ENCODE data around the gene CHN2. TPM values are rescaled to one million over a fixed set of nuclear protein-coding genes. Genes with fewer than 3 reads are reported as not detected.

CHN2 gene
- total RNA-seq, 5 donors from 2014 or later (not counting 1 experiment from before 2014, with no cell fraction given) = 4.5 to 9.0 (median 6.6) TPM

GRCh38 chr7:29342761-29343160 is 148.2 kb downstream of the CHN2 start:
- Mint-ChIP-seq H3K27me3 (no peaks in the 10 kb centered on the region), H3K9me3 (no peaks in the 10 kb centered on the region), H3K27ac (no peak overlapping the region), H3K4me3 (no peak overlapping the region), H3K4me1 (peaks cover 9 to 12% (median 10%) of the 10 kb centered on the region in 3 donors), H3K36me3 (no peaks in the 10 kb centered on the region)
- 90% methylated on average over 1 of the region's 3 CpGs for WGBS (ENCODE audit: insufficient coverage)
- H3K4me1 ChIP-seq (ENCODE audit: control insufficient read depth in 1 of 2, extremely low read depth in 1 of 2, insufficient read depth in 2 of 2, low read length in 2 of 2) = peaks cover 21 to 24% of the 10 kb centered on the region in 2 experiments
- ChIA-PET CTCF (no interaction called here), POLR2A (interaction anchor here in 1 of 2 donors (0.7 kb wide), 1 partner anchor 165 kb away, joined by 3 read pairs; no protein-coding TSS in a partner anchor)
- no peaks in the 10 kb centered on the region for H3K36me3 ChIP-seq (ENCODE audit: control insufficient read depth in 2 of 2, extremely low read depth in 1 of 2, insufficient read depth in 1 of 2, low read length in 1 of 2)
- ATAC-seq (replicated peaks in 1 of 4) = no peak
- H3K27me3 ChIP-seq (replicated peaks in 1 of 2; ENCODE audit: control insufficient read depth in 2 of 2, extremely low read depth in 1 of 2, insufficient read depth in 2 of 2, low read length in 1 of 2) = no peaks in the 10 kb centered on the region
- DNase-seq = no peak
- H3K27ac ChIP-seq (ENCODE audit: low read length) = no peak overlapping the region
- no peak overlapping the region for H3K4me3 ChIP-seq (ENCODE audit: control insufficient read depth in 1 of 2, extremely low read depth in 1 of 2, low read length in 1 of 2)
- H3K9me3 ChIP-seq = no peaks in the 10 kb centered on the region

GRCh38 chr7:29343399-29343798 is 148.8 kb downstream of the CHN2 start:
- ChIA-PET CTCF (no interaction called here), POLR2A (interaction anchor here in 1 of 2 donors (0.7 kb wide), 1 partner anchor 164 kb away, joined by 3 read pairs; no protein-coding TSS in a partner anchor)
- Mint-ChIP-seq H3K36me3 (no peaks in the 10 kb centered on the region), H3K27ac (no peak overlapping the region), H3K9me3 (no peaks in the 10 kb centered on the region), H3K4me3 (no peak overlapping the region), H3K4me1 (peaks cover 4 to 6% (median 6%) of the 10 kb centered on the region in 3 donors), H3K27me3 (no peaks in the 10 kb centered on the region)
- Histone ChIP-seq H3K4me3 (ENCODE audit: control insufficient read depth in 1 of 2, extremely low read depth in 1 of 2, low read length in 1 of 2) (no peak overlapping the region), H3K4me1 (ENCODE audit: control insufficient read depth in 1 of 2, extremely low read depth in 1 of 2, insufficient read depth in 2 of 2, low read length in 2 of 2) (peaks cover 15 to 18% of the 10 kb centered on the region in 2 experiments), H3K9me3 (no peaks in the 10 kb centered on the region), H3K27me3 (replicated peaks in 1 of 2; ENCODE audit: control insufficient read depth in 2 of 2, extremely low read depth in 1 of 2, insufficient read depth in 2 of 2, low read length in 1 of 2) (no peaks in the 10 kb centered on the region), H3K36me3 (ENCODE audit: control insufficient read depth in 2 of 2, extremely low read depth in 1 of 2, insufficient read depth in 1 of 2, low read length in 1 of 2) (no peaks in the 10 kb centered on the region), H3K27ac (ENCODE audit: low read length) (no peak overlapping the region)
- ATAC-seq (replicated peaks in 1 of 4) (peak in 3 of 4 experiments; percentile 41 to 61 (median 53)), DNase-seq (peak in 14 of 35 experiments; percentile 4 to 45 (median 10))
- 0% methylated on average over 2 of the region's 2 CpGs for WGBS (ENCODE audit: insufficient coverage)

GRCh38 chr7:29344334-29344978 is 149.9 kb downstream of the CHN2 start:
- ATAC-seq (replicated peaks in 1 of 4) = no peak

GRCh38 chr7:29345590-29345989 is 151.0 kb downstream of the CHN2 start:
- peak in 1 of 4 experiments; percentile 40 for ATAC-seq (replicated peaks in 1 of 4)
- 85% methylated on average over 9 of the region's 9 CpGs for WGBS (ENCODE audit: insufficient coverage)
- no peaks in the 10 kb centered on the region for H3K4me1 Mint-ChIP-seq
- no peak overlapping the region for H3K4me3 Mint-ChIP-seq
- no peaks in the 10 kb centered on the region for H3K9me3 Mint-ChIP-seq
- no peaks in the 10 kb centered on the region for H3K36me3 ChIP-seq (ENCODE audit: control insufficient read depth in 2 of 2, extremely low read depth in 1 of 2, insufficient read depth in 1 of 2, low read length in 1 of 2)
- H3K4me1 ChIP-seq (ENCODE audit: control insufficient read depth in 1 of 2, extremely low read depth in 1 of 2, insufficient read depth in 2 of 2, low read length in 2 of 2) = peaks cover 13 to 14% of the 10 kb centered on the region in 2 experiments
- H3K27me3 Mint-ChIP-seq = no peaks in the 10 kb centered on the region
- no peak overlapping the region for H3K27ac ChIP-seq (ENCODE audit: low read length)
- DNase-seq = peak in 10 of 35 experiments; percentile 3 to 36 (median 8)
- no peak overlapping the region for H3K4me3 ChIP-seq (ENCODE audit: control insufficient read depth in 1 of 2, extremely low read depth in 1 of 2, low read length in 1 of 2)
- CTCF ChIA-PET = interaction anchor here in 1 of 2 donors (0.9 to 1.3 kb wide), 5 partner anchors 156 to 423 kb away, joined by 3 to 7 read pairs (median 5); no protein-coding TSS in a partner anchor
- POLR2A ChIA-PET = no interaction called here
- no peaks in the 10 kb centered on the region for H3K36me3 Mint-ChIP-seq
- H3K27me3 ChIP-seq (replicated peaks in 1 of 2; ENCODE audit: control insufficient read depth in 2 of 2, extremely low read depth in 1 of 2, insufficient read depth in 2 of 2, low read length in 1 of 2) = no peaks in the 10 kb centered on the region
- no peaks in the 10 kb centered on the region for H3K9me3 ChIP-seq
- H3K27ac Mint-ChIP-seq = no peak overlapping the region

More at GRCh38 chr7:29344334-29344978, 149.9 kb downstream of the CHN2 start:
- Mint-ChIP-seq H3K4me1 (peaks cover 0 to under 1% (median 0%) of the 10 kb centered on the region in 3 donors), H3K27me3 (no peaks in the 10 kb centered on the region), H3K4me3 (no peak overlapping the region), H3K9me3 (no peaks in the 10 kb centered on the region), H3K36me3 (no peaks in the 10 kb centered on the region), H3K27ac (no peak overlapping the region)
- Histone ChIP-seq H3K9me3 (no peaks in the 10 kb centered on the region), H3K27ac (ENCODE audit: low read length) (no peak overlapping the region), H3K27me3 (replicated peaks in 1 of 2; ENCODE audit: control insufficient read depth in 2 of 2, extremely low read depth in 1 of 2, insufficient read depth in 2 of 2, low read length in 1 of 2) (no peaks in the 10 kb centered on the region), H3K4me3 (ENCODE audit: control insufficient read depth in 1 of 2, extremely low read depth in 1 of 2, low read length in 1 of 2) (no peak overlapping the region), H3K4me1 (ENCODE audit: control insufficient read depth in 1 of 2, extremely low read depth in 1 of 2, insufficient read depth in 2 of 2, low read length in 2 of 2) (peaks cover 13 to 14% of the 10 kb centered on the region in 2 experiments), H3K36me3 (ENCODE audit: control insufficient read depth in 2 of 2, extremely low read depth in 1 of 2, insufficient read depth in 1 of 2, low read length in 1 of 2) (no peaks in the 10 kb centered on the region)
- ChIA-PET CTCF (no interaction called here), POLR2A (no interaction called here)
- 78% methylated on average over 2 of the region's 4 CpGs for WGBS (ENCODE audit: insufficient coverage)
- no peak for DNase-seq

- H3K4me1 Mint-ChIP-seq = no peaks in the 10 kb centered on the region
- ChIA-PET POLR2A (no interaction called here), CTCF (interaction anchor here (0.5 to 1.3 kb wide), 5 partner anchors 153 to 420 kb away, joined by 3 to 6 read pairs (median 5); no protein-coding TSS in a partner anchor)
- Histone ChIP-seq H3K4me1 (ENCODE audit: control insufficient read depth in 1 of 2, extremely low read depth in 1 of 2, insufficient read depth in 2 of 2, low read length in 2 of 2) (peaks cover 10 to 14% of the 10 kb centered on the region in 2 experiments), H3K4me3 (ENCODE audit: control insufficient read depth in 1 of 2, extremely low read depth in 1 of 2, low read length in 1 of 2) (no peak overlapping the region), H3K36me3 (ENCODE audit: control insufficient read depth in 2 of 2, extremely low read depth in 1 of 2, insufficient read depth in 1 of 2, low read length in 1 of 2) (no peaks in the 10 kb centered on the region), H3K27ac (ENCODE audit: low read length) (no peak overlapping the region), H3K9me3 (no peaks in the 10 kb centered on the region), H3K27me3 (replicated peaks in 1 of 2; ENCODE audit: control insufficient read depth in 2 of 2, extremely low read depth in 1 of 2, insufficient read depth in 2 of 2, low read length in 1 of 2) (no peaks in the 10 kb centered on the region)
- H3K27me3 Mint-ChIP-seq = peaks cover 0 to 3% of the 10 kb centered on the region in 2 donors
- ATAC-seq (replicated peaks in 1 of 4) = no peak
- no peak for DNase-seq
- no peak overlapping the region for H3K4me3 Mint-ChIP-seq
- no peak overlapping the region for H3K27ac Mint-ChIP-seq
- WGBS (ENCODE audit: insufficient coverage) = 86% methylated on average over 5 of the region's 8 CpGs
- H3K9me3 Mint-ChIP-seq = no peaks in the 10 kb centered on the region
- H3K36me3 Mint-ChIP-seq = no peaks in the 10 kb centered on the region
Observed at GRCh38 chr7:29346231-29346978, 151.8 kb downstream of the CHN2 start.

- Histone ChIP-seq H3K4me3 (ENCODE audit: control insufficient read depth in 1 of 2, extremely low read depth in 1 of 2, low read length in 1 of 2) (no peak overlapping the region), H3K27me3 (replicated peaks in 1 of 2; ENCODE audit: control insufficient read depth in 2 of 2, extremely low read depth in 1 of 2, insufficient read depth in 2 of 2, low read length in 1 of 2) (no peaks in the 10 kb centered on the region), H3K4me1 (ENCODE audit: control insufficient read depth in 1 of 2, extremely low read depth in 1 of 2, insufficient read depth in 2 of 2, low read length in 2 of 2) (no peaks in the 10 kb centered on the region), H3K27ac (ENCODE audit: low read length) (no peak overlapping the region), H3K9me3 (no peaks in the 10 kb centered on the region), H3K36me3 (ENCODE audit: control insufficient read depth in 2 of 2, extremely low read depth in 1 of 2, insufficient read depth in 1 of 2, low read length in 1 of 2) (no peaks in the 10 kb centered on the region)
- Mint-ChIP-seq H3K36me3 (no peaks in the 10 kb centered on the region), H3K27ac (no peak overlapping the region), H3K4me1 (no peaks in the 10 kb centered on the region), H3K27me3 (peaks cover 0 to 6% of the 10 kb centered on the region in 2 donors), H3K9me3 (no peaks in the 10 kb centered on the region), H3K4me3 (no peak overlapping the region)
- ChIA-PET POLR2A (no interaction called here), CTCF (no interaction called here)
- 82% methylated on average over 2 of the region's 4 CpGs for WGBS (ENCODE audit: insufficient coverage)
- ATAC-seq (replicated peaks in 1 of 4) (no peak), DNase-seq (no peak)
Observed at GRCh38 chr7:29349362-29349761, 154.8 kb downstream of the CHN2 start.

All from T-cell (primary cell).